GM10847 (cell line): ENCODE results near the gene ARHGAP10.

Experiments used
- POLR2A ChIP-seq: IDR thresholded peaks from 2 replicates; pipeline ENCODE4 v1.6.1; 2011; ENCODE audit not compliant: insufficient read length; ENCODE audit errors: extremely low read depth

Gene ARHGAP10

GRCh38 chr4:147741190-147741788 lies 9.4 kb downstream of the ARHGAP10 start:
- no peak for TF ChIP-seq POLR2A

DNA sequence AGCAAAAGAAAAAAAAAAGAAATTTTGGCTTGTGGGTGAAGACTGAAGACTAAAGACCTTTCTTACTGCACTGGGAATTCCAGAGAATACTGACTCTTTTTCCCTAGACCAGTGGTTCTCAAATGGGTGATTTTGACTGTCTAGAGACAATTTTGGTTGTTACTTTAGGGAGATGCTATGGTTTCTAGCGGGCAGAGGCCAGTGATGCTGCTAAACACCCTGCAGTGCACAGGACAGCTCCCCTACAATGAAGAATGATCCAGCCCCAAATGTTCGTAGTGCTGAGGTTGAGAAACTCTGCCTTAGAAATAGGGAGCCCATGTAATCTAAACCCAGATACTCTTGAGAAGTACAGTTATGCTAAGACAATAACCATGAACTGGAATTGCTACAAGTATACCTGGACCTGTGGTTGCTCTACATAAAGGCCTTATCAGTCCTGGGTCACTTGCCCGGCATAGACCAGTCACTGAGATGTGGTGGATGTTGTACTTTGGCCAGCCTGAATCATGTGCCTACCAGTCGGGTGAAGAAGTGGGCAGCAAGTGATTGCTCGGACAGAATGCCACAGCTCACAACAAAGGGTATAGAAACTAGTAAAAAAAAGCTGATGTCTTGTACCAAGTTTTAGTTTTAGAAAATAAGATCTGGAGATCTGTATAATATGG lies 16.0 kb downstream of the ARHGAP10 start:
- TF ChIP-seq POLR2A = no peak

DNA sequence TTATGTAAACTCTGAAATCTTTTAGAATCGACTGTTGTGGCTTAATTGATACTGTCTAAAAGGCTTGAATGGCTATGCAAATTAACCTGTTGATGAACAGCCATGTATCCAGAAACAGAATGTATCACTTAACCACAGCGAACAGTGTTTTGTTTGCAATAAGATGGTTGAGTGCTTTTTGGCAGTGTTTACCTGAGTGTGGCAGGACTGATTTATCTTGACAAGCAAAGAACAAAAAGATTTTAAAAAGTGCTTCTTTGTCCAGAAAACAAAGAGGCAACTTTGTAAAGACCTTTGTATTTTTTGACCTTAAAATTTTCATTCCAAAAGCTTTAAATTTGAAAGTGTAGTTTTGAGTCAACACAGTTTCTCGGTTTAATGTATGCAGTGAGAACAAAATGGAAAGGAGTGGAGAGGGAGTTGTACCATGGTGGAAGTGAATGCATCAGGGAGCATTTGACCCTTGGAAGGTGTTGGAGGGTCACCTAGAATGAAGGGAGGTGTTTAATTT lies 18.0 kb downstream of the ARHGAP10 start:
- no peak for TF ChIP-seq POLR2A

- no peak for TF ChIP-seq POLR2A
Observed at GRCh38 chr4:147753047-147753446, 21.2 kb downstream of the ARHGAP10 start.

- TF ChIP-seq POLR2A = no peak
Observed at GRCh38 chr4:147754037-147754445, 22.2 kb downstream of the ARHGAP10 start.

- TF ChIP-seq POLR2A = no peak
Observed at GRCh38 chr4:147755561-147756295, 23.8 kb downstream of the ARHGAP10 start.

GRCh38 chr4:147756417-147756816 lies 24.5 kb downstream of the ARHGAP10 start:
- no peak for TF ChIP-seq POLR2A

DNA sequence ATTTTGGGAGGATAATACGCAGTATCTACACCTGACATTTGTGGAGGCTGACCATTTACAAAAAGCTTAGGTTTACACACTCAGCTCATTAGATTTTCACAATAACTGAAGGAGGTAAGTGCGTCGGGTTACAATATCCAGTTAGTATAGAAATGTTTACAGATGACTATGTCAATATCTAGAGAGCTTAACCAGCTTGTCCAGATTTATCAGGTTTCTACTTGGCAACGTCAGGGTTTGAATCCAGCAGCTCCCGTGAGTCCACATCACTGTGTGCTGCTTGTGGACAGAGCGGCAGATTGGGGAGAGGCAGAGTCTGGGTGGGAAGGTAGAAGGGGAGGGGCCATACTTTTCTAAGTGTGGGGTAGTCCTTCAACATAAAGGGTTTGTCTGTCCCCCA lies 28.3 kb downstream of the ARHGAP10 start:
- TF ChIP-seq POLR2A = no peak

GRCh38 chr4:147760695-147761094 lies 28.8 kb downstream of the ARHGAP10 start:
- no peak for TF ChIP-seq POLR2A

- no peak for TF ChIP-seq POLR2A
Observed at GRCh38 chr4:147761218-147761883, 29.5 kb downstream of the ARHGAP10 start.

GRCh38 chr4:147764337-147764736 lies 32.4 kb downstream of the ARHGAP10 start:
- TF ChIP-seq POLR2A = no peak

DNA sequence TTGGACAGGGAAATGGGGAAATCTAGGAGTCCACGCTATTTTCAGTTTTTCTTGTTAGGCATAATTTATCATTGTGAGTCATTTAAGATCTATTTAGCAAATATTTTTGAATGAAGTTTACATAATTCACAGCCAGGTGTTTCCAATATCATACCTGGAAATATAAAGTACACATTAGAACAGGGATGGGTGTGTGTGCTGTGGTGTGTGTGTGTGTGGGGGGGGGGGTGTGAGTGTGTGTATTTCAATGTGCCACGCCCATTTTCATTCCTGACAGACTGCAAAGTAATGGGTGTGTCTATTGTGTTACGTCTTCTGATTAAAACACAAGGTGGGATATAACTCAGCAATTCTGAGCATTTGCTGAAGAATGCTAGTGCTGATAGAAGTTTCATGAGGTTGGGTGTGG lies 33.2 kb downstream of the ARHGAP10 start:
- no peak for TF ChIP-seq POLR2A

- TF ChIP-seq POLR2A = no peak
Observed at GRCh38 chr4:147768113-147768512, 36.2 kb downstream of the ARHGAP10 start.

GRCh38 chr4:147769386-147769785 lies 37.5 kb downstream of the ARHGAP10 start:
- TF ChIP-seq POLR2A = no peak

DNA sequence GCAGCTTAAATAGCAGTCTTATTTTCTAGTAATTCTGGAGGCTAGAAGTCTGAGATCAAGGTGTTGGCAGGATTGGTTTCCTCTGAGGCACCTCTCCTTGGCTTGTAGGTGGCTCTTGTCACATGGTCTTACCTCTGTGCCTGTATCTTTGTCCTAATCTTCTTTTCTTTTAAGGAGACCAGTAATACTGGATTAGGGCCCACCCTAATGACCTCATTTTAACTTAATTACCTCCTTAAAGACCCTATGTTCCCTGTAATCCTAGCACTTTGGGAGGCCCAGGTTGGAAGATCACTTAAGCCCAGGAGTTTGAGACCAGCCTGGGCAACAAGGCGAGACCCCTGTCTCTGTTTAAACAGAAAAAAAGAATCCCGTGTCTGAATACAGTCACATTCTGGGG lies 38.9 kb downstream of the ARHGAP10 start:
- no peak for TF ChIP-seq POLR2A

GRCh38 chr4:147772056-147772455 lies 40.2 kb downstream of the ARHGAP10 start:
- TF ChIP-seq POLR2A = no peak

DNA sequence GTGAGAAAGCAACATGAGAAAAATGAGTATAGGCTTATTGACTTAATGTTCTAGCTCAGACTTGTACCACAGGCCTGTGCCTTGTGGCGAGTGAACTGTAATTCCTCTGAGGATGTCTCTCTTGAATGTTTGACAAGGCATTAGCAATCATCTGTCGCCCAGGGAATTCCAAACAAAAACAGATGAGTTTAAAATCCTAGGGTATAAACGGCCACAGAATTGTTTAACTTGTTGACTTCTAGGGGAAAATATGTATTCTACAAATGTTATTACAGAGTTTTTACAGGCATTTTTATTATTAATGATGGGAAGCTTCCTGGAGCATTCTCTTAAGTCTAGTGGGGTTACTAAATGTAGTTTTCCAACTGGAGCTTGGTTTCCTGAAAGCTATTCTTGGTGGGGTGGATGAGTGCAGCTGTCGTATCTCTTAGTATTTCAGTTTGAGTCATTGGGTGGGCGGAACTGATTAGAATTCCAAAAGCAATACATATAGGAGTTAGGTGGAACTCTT lies 40.6 kb downstream of the ARHGAP10 start:
- no peak for TF ChIP-seq POLR2A
